GM06990 (cell line): ENCODE data around the gene NFATC3.

ENCODE experiments used
- DNase-seq: peaks from one replicate; pipeline ENCODE4 v3.0.0-alpha.2; 2011; ENCODE audit not compliant: insufficient read length; ENCODE audit errors: extremely low read depth
- H3K27me3 ChIP-seq: replicated peaks from 2 replicates; pipeline ENCODE4 v1.6.0; 2011; ENCODE audit warnings: low read length; ENCODE audit not compliant: control insufficient read depth, insufficient read depth
- H3K36me3 ChIP-seq: 2 replicates; pipeline ENCODE4 v1.5.1; 2011; ENCODE audit warnings: low read length; ENCODE audit not compliant: control insufficient read depth, insufficient read depth
- H3K4me3 ChIP-seq: replicated peaks from 2 replicates; pipeline ENCODE4 v1.5.1; 2011; ENCODE audit warnings: low read depth, mild to moderate bottlenecking, control low read depth, low read length
- CTCF ChIP-seq: IDR thresholded peaks from 2 replicates; pipeline ENCODE4 v1.5.1; 2011; ENCODE audit warnings: low read length, control low read depth, mild to moderate bottlenecking, inconsistent platforms; ENCODE audit not compliant: insufficient read depth, poor library complexity, severe bottlenecking

Gene NFATC3

GRCh38 chr16:68136515-68136914 lies 51.3 kb downstream of the NFATC3 start:
- Histone ChIP-seq H3K4me3 (no peak overlapping the region), H3K27me3 (no peaks in the 10 kb centered on the region), H3K36me3 (no peaks in the 10 kb centered on the region)
- TF ChIP-seq CTCF, result no peak
- no peak for DNase-seq

- Histone ChIP-seq H3K27me3 (no peaks in the 10 kb centered on the region), H3K4me3 (no peak overlapping the region), H3K36me3 (no peaks in the 10 kb centered on the region; the same call in 1 of the 2 replicates)
- no peak for TF ChIP-seq CTCF
- DNase-seq, result no peak
Observed at GRCh38 chr16:68144008-68144407, 58.8 kb downstream of the NFATC3 start.

GRCh38 chr16:68146585-68146984 lies 61.4 kb downstream of the NFATC3 start:
- H3K27me3 ChIP-seq, result no peaks in the 10 kb centered on the region
- H3K4me3 ChIP-seq, result no peak overlapping the region
- H3K36me3 ChIP-seq, result no peaks in the 10 kb centered on the region; the same call in 1 of the 2 replicates
- DNase-seq, result no peak
- no peak for TF ChIP-seq CTCF

GRCh38 chr16:68147444-68147843 lies 62.3 kb downstream of the NFATC3 start:
- no peaks in the 10 kb centered on the region for H3K27me3 ChIP-seq
- no peak for TF ChIP-seq CTCF
- no peak overlapping the region for H3K4me3 ChIP-seq
- no peak for DNase-seq
- no peaks in the 10 kb centered on the region; the same call in 1 of the 2 replicates for H3K36me3 ChIP-seq

GRCh38 chr16:68149596-68149995 lies 64.4 kb downstream of the NFATC3 start:
- DNase-seq, result no peak
- Histone ChIP-seq H3K4me3 (no peak overlapping the region), H3K27me3 (no peaks in the 10 kb centered on the region), H3K36me3 (no peaks in the 10 kb centered on the region; the same call in 1 of the 2 replicates)
- no peak for TF ChIP-seq CTCF

GRCh38 chr16:68155425-68155824 lies 70.3 kb downstream of the NFATC3 start:
- no peak for DNase-seq
- H3K27me3 ChIP-seq, result no peaks in the 10 kb centered on the region
- H3K4me3 ChIP-seq, result no peak overlapping the region
- peaks cover 4% of the 10 kb centered on the region for H3K36me3 ChIP-seq
- TF ChIP-seq CTCF, result no peak
